ENCODE data around the gene PTDSS2.
"Not testable (repeated sequence)": the region's sequence is repeated elsewhere in the genome, so short reads cannot be mapped to it uniquely, and the experiment has no call there.

The PTDSS2 gene

GRCh38 chr11:449889-450808 is at the start of gene PTDSS2:
PTDSS2 (plus strand) TSS chr11:450279; CDS start chr11:450456, 177 bp downstream.
- peak; percentile 98 for DNase-seq

- not testable (repeated sequence) for DNase-seq
Observed at GRCh38 chr11:401196-401595, 48.9 kb upstream of the PTDSS2 start.

GRCh38 chr11:403021-403760 is 46.9 kb upstream of the PTDSS2 start:
- DNase-seq: no peak

- DNase-seq: no peak
Observed at GRCh38 chr11:403761-404431, 46.2 kb upstream of the PTDSS2 start.

- DNase-seq: no peak
Observed at GRCh38 chr11:404551-405264, 45.4 kb upstream of the PTDSS2 start.

GRCh38 chr11:405323-405953 is 44.6 kb upstream of the PTDSS2 start:
- no peak for DNase-seq

GRCh38 chr11:405954-406795 is 43.9 kb upstream of the PTDSS2 start:
- no peak for DNase-seq

GRCh38 chr11:406796-407650 is 43.1 kb upstream of the PTDSS2 start:
- peak; percentile 92 for DNase-seq

GRCh38 chr11:407651-408123 is 42.4 kb upstream of the PTDSS2 start:
- no peak for DNase-seq

- DNase-seq: no peak
Observed at GRCh38 chr11:408154-409007, 41.7 kb upstream of the PTDSS2 start.

GRCh38 chr11:409008-409599 is 41.0 kb upstream of the PTDSS2 start:
- DNase-seq: no peak

GRCh38 chr11:409600-410483 is 40.2 kb upstream of the PTDSS2 start:
- no peak for DNase-seq

- DNase-seq: not testable (repeated sequence)
Observed at GRCh38 chr11:410711-411110, 39.4 kb upstream of the PTDSS2 start.

GRCh38 chr11:411520-411919 is 38.6 kb upstream of the PTDSS2 start:
- not testable (repeated sequence) for DNase-seq

- DNase-seq: no peak
Observed at GRCh38 chr11:412641-413119, 37.4 kb upstream of the PTDSS2 start.

GRCh38 chr11:413120-414081 is 36.7 kb upstream of the PTDSS2 start:
- DNase-seq: peak; percentile 68

All from hematopoietic multipotent progenitor cell treated with erythropoietin and hydrocortisone succinate and interleukin-3 and kit ligand, for 6 days (in vitro differentiated cells).